WTC11 (cell line): Measurements from ENCODE around the gene GTF2F1. TPM values are rescaled to one million over a fixed set of nuclear protein-coding genes. Genes with fewer than 3 reads are reported as not detected.

Experiments
- ATAC-seq: fragments of 200-7000 bp; cut with Tn5 transposase; 2 replicates; pipeline ENCODE4 v1.10.0; 2021; ENCODE audit warnings: mild to moderate bottlenecking, moderate library complexity
- CTCF ChIA-PET: fragments of 300-600 bp; sonication (Branson Sonifier 250); formaldehyde crosslinking; loops from one replicate; lab custom pipeline; 2021; ENCODE audit warnings: antibody characterized with exemption; lab: Charles Lee
- POLR2A ChIA-PET: fragments of 350-600 bp; sonication (Branson Sonifier 250); formaldehyde crosslinking; loops from one replicate; lab custom pipeline; 2021; ENCODE audit warnings: antibody characterized with exemption; lab: Charles Lee
- DNase-seq: peaks from one replicate; pipeline ENCODE4 v3.0.0; 2021; ENCODE audit warnings: low spot score
- H3K27ac Mint-ChIP-seq: 2 replicates; pipeline ENCODE4 v1.8.0; 2021; ENCODE audit warnings: mixed read lengths
- H3K27me3 Mint-ChIP-seq: 2 replicates; pipeline ENCODE4 v1.8.0; 2021; ENCODE audit warnings: low read depth, mild to moderate bottlenecking, moderate library complexity, mixed read lengths
- H3K36me3 Mint-ChIP-seq: 2 replicates; pipeline ENCODE4 v1.8.0; 2021; ENCODE audit warnings: mixed read lengths
- H3K4me1 Mint-ChIP-seq: 2 replicates; pipeline ENCODE4 v1.8.0; 2022; ENCODE audit warnings: mixed read lengths
- H3K4me3 Mint-ChIP-seq: 2 replicates; pipeline ENCODE4 v1.8.0; 2021; ENCODE audit warnings: mild to moderate bottlenecking, moderate library complexity, mixed read lengths
- H3K9me3 Mint-ChIP-seq: 2 replicates; pipeline ENCODE4 v1.8.0; 2021; ENCODE audit warnings: mixed read lengths
- CREB1 ChIP-seq: sonication (generic); formaldehyde crosslinking; IDR thresholded peaks from 2 replicates; pipeline ENCODE4 v1.8.0; 2023; ENCODE audit warnings: mild to moderate bottlenecking, missing genetic modification reagents
- ESRRA ChIP-seq: sonication (generic); formaldehyde crosslinking; IDR thresholded peaks from 2 replicates; pipeline ENCODE4 v1.8.1; 2022; ENCODE audit warnings: mild to moderate bottlenecking, missing genetic modification reagents, borderline replicate concordance
- GTF2I ChIP-seq: fragments of 250-450 bp; sonication (Bioruptor Pico); conservative IDR thresholded peaks from 2 replicates; pipeline ENCODE4 v1.4.0; 2021; ENCODE audit warnings: mild to moderate bottlenecking
- KAT7 ChIP-seq: sonication (generic); formaldehyde crosslinking; IDR thresholded peaks from 2 replicates; pipeline ENCODE4 v1.8.1; 2023; ENCODE audit warnings: missing genetic modification reagents, mild to moderate bottlenecking, borderline replicate concordance
- ZNF219 ChIP-seq: sonication (generic); formaldehyde crosslinking; IDR thresholded peaks from 2 replicates; pipeline ENCODE4 v1.8.0; 2023; ENCODE audit warnings: missing genetic modification reagents, mild to moderate bottlenecking, borderline replicate concordance
- ZNF416 ChIP-seq: fragments of 250-450 bp; sonication (Bioruptor Pico); IDR thresholded peaks from 2 replicates; pipeline ENCODE4 v1.9.0; 2021; ENCODE audit warnings: mild to moderate bottlenecking, inconsistent platforms
- total RNA-seq: library from RNA; stranded (reverse); gene quantifications from 3 replicates; pipeline ENCODE4 v1.2.3, GENCODE V29; 2021
- TF ChIP-seq, protein P1 (sequence below): fragments of 250-450 bp; sonication (Bioruptor Pico); IDR thresholded peaks from 2 replicates; pipeline ENCODE4 v1.9.0; 2021; ENCODE audit warnings: moderate library complexity, mild to moderate bottlenecking, inconsistent platforms, borderline replicate concordance
- TF ChIP-seq, protein P2 (sequence below): sonication (generic); formaldehyde crosslinking; IDR thresholded peaks from 2 replicates; pipeline ENCODE4 v1.8.0; 2022; ENCODE audit warnings: mild to moderate bottlenecking, missing genetic modification reagents
- TF ChIP-seq, protein P3 (sequence below): sonication (generic); formaldehyde crosslinking; IDR thresholded peaks from 2 replicates; pipeline ENCODE4 v1.8.1; 2023; ENCODE audit warnings: mild to moderate bottlenecking, missing genetic modification reagents, moderate library complexity
- TF ChIP-seq, protein P4 (sequence below): sonication (generic); formaldehyde crosslinking; IDR thresholded peaks from 2 replicates; pipeline ENCODE4 v1.8.1; 2022; ENCODE audit warnings: missing genetic modification reagents, borderline replicate concordance
- TF ChIP-seq, protein P5 (sequence below): sonication (generic); formaldehyde crosslinking; conservative IDR thresholded peaks from 2 replicates; pipeline ENCODE4 v1.8.1; 2023; ENCODE audit warnings: mild to moderate bottlenecking, low read depth, missing genetic modification reagents, moderate library complexity
- TF ChIP-seq, protein P6 (sequence below): fragments of 250-450 bp; sonication (Bioruptor Pico); IDR thresholded peaks from 2 replicates; pipeline ENCODE4 v1.9.0; 2021; ENCODE audit warnings: mild to moderate bottlenecking, borderline replicate concordance
- TF ChIP-seq, protein P7 (sequence below): sonication (generic); formaldehyde crosslinking; IDR thresholded peaks from 2 replicates; pipeline ENCODE4 v1.8.1; 2023; ENCODE audit warnings: mild to moderate bottlenecking, missing genetic modification reagents, borderline replicate concordance
- TF ChIP-seq, protein P8 (sequence below): sonication (generic); formaldehyde crosslinking; IDR thresholded peaks from 2 replicates; pipeline ENCODE4 v1.8.1; 2022; ENCODE audit warnings: mild to moderate bottlenecking, missing genetic modification reagents, moderate library complexity, borderline replicate concordance

GTF2F1 gene
- total RNA-seq, 1 experiment from 2014 or later: 62.4 TPM

DNA sequence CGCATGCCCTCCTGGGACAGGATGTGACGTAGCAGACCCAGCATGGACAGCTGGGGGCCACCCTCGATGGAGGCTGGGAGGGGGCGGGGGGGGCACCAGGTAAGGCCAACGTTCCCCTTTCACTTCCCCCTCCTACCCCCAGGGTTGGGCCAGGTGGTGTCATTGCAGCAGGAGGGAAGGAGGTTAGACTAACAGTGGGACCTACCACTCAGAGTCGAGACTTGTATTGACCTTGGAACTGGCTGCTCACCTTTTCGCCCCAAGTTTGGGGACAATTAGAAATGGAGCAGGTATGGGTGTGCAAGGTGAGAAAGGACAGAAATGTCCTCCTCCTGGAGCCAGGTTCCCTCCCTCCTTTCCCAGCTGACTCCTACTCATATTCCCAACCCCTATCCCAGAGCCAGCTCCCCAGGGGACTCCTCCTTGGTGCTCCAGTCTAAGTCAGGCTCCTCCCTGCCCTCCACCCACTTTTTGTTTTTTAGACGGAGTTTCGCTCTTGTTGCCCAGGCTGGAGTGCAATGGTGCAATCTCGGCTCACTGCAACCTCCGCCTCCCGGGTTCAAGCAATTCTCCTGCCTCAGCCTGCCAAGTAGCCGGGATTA, 49.2 kb upstream of the GTF2F1 start (continued):
- TF ChIP-seq, protein P1, sequence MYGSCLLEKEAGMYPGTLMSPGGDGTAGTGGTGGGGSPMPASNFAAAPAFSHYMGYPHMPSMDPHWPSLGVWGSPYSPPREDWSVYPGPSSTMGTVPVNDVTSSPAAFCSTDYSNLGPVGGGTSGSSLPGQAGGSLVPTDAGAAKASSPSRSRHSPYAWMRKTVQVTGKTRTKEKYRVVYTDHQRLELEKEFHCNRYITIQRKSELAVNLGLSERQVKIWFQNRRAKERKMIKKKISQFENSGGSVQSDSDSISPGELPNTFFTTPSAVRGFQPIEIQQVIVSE (CRISPR knock-in tag): no peak
- TF ChIP-seq, protein P2, sequence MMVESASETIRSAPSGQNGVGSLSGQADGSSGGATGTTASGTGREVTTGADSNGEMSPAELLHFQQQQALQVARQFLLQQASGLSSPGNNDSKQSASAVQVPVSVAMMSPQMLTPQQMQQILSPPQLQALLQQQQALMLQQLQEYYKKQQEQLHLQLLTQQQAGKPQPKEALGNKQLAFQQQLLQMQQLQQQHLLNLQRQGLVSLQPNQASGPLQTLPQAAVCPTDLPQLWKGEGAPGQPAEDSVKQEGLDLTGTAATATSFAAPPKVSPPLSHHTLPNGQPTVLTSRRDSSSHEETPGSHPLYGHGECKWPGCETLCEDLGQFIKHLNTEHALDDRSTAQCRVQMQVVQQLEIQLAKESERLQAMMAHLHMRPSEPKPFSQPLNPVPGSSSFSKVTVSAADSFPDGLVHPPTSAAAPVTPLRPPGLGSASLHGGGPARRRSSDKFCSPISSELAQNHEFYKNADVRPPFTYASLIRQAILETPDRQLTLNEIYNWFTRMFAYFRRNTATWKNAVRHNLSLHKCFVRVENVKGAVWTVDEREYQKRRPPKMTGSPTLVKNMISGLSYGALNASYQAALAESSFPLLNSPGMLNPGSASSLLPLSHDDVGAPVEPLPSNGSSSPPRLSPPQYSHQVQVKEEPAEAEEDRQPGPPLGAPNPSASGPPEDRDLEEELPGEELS (CRISPR knock-in tag): no peak

DNA sequence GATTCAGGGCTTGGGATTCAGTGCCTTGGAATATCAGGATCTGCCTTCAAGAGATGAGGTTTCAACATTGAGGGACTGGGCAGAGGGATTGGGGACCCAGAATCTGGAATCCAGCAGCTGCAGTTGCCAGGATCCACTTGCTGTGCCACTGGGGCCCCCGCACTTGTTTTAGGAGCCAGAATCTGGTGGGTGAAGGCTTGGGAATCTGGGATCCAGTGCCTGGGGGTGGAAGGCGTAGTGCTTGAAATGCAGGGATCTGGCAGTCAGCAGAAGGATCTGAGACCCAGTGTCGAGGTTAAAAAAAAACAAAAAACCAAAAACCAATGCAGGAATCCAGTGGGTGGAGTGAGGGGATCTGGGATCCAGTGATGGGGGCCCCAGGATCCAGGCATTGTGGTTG, 47.9 kb upstream of the GTF2F1 start:
- no peak overlapping the region for H3K4me3 Mint-ChIP-seq
- no peak overlapping the region for H3K27ac Mint-ChIP-seq
- H3K36me3 Mint-ChIP-seq: 0 out of 2 replicates have a peak, but pooled peaks cover 5% of the 10 kb centered on the region
- no peaks in the 10 kb centered on the region for H3K9me3 Mint-ChIP-seq
- ATAC-seq (no peak), DNase-seq (no peak)
- ChIA-PET POLR2A (no interaction called here), CTCF (no interaction called here)
- H3K27me3 Mint-ChIP-seq: peaks cover 4% of the 10 kb centered on the region; the same call in 1 of the 2 replicates
- H3K4me1 Mint-ChIP-seq: no peaks in the 10 kb centered on the region
- TF ChIP-seq, protein P3, sequence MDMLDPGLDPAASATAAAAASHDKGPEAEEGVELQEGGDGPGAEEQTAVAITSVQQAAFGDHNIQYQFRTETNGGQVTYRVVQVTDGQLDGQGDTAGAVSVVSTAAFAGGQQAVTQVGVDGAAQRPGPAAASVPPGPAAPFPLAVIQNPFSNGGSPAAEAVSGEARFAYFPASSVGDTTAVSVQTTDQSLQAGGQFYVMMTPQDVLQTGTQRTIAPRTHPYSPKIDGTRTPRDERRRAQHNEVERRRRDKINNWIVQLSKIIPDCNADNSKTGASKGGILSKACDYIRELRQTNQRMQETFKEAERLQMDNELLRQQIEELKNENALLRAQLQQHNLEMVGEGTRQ (CRISPR knock-in tag): no peak
- no peak for TF ChIP-seq ZNF416 (CRISPR knock-in tag)
- TF ChIP-seq KAT7 (CRISPR knock-in tag): no peak
- TF ChIP-seq, protein P4, sequence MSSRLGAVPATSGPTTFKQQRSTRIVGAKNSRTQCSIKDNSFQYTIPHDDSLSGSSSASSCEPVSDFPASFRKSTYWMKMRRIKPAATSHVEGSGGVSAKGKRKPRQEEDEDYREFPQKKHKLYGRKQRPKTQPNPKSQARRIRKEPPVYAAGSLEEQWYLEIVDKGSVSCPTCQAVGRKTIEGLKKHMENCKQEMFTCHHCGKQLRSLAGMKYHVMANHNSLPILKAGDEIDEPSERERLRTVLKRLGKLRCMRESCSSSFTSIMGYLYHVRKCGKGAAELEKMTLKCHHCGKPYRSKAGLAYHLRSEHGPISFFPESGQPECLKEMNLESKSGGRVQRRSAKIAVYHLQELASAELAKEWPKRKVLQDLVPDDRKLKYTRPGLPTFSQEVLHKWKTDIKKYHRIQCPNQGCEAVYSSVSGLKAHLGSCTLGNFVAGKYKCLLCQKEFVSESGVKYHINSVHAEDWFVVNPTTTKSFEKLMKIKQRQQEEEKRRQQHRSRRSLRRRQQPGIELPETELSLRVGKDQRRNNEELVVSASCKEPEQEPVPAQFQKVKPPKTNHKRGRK (CRISPR knock-in tag): no peak
- no peak for TF ChIP-seq ESRRA (CRISPR knock-in tag)
- TF ChIP-seq ZNF219 (CRISPR knock-in tag): no peak
- no peak for TF ChIP-seq GTF2I
- no peak for TF ChIP-seq CREB1 (CRISPR knock-in tag)
- TF ChIP-seq, protein P5, sequence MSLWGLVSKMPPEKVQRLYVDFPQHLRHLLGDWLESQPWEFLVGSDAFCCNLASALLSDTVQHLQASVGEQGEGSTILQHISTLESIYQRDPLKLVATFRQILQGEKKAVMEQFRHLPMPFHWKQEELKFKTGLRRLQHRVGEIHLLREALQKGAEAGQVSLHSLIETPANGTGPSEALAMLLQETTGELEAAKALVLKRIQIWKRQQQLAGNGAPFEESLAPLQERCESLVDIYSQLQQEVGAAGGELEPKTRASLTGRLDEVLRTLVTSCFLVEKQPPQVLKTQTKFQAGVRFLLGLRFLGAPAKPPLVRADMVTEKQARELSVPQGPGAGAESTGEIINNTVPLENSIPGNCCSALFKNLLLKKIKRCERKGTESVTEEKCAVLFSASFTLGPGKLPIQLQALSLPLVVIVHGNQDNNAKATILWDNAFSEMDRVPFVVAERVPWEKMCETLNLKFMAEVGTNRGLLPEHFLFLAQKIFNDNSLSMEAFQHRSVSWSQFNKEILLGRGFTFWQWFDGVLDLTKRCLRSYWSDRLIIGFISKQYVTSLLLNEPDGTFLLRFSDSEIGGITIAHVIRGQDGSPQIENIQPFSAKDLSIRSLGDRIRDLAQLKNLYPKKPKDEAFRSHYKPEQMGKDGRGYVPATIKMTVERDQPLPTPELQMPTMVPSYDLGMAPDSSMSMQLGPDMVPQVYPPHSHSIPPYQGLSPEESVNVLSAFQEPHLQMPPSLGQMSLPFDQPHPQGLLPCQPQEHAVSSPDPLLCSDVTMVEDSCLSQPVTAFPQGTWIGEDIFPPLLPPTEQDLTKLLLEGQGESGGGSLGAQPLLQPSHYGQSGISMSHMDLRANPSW: no peak
- TF ChIP-seq, protein P6, sequence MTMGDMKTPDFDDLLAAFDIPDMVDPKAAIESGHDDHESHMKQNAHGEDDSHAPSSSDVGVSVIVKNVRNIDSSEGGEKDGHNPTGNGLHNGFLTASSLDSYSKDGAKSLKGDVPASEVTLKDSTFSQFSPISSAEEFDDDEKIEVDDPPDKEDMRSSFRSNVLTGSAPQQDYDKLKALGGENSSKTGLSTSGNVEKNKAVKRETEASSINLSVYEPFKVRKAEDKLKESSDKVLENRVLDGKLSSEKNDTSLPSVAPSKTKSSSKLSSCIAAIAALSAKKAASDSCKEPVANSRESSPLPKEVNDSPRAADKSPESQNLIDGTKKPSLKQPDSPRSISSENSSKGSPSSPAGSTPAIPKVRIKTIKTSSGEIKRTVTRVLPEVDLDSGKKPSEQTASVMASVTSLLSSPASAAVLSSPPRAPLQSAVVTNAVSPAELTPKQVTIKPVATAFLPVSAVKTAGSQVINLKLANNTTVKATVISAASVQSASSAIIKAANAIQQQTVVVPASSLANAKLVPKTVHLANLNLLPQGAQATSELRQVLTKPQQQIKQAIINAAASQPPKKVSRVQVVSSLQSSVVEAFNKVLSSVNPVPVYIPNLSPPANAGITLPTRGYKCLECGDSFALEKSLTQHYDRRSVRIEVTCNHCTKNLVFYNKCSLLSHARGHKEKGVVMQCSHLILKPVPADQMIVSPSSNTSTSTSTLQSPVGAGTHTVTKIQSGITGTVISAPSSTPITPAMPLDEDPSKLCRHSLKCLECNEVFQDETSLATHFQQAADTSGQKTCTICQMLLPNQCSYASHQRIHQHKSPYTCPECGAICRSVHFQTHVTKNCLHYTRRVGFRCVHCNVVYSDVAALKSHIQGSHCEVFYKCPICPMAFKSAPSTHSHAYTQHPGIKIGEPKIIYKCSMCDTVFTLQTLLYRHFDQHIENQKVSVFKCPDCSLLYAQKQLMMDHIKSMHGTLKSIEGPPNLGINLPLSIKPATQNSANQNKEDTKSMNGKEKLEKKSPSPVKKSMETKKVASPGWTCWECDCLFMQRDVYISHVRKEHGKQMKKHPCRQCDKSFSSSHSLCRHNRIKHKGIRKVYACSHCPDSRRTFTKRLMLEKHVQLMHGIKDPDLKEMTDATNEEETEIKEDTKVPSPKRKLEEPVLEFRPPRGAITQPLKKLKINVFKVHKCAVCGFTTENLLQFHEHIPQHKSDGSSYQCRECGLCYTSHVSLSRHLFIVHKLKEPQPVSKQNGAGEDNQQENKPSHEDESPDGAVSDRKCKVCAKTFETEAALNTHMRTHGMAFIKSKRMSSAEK (CRISPR knock-in tag): no peak
- TF ChIP-seq, protein P7, sequence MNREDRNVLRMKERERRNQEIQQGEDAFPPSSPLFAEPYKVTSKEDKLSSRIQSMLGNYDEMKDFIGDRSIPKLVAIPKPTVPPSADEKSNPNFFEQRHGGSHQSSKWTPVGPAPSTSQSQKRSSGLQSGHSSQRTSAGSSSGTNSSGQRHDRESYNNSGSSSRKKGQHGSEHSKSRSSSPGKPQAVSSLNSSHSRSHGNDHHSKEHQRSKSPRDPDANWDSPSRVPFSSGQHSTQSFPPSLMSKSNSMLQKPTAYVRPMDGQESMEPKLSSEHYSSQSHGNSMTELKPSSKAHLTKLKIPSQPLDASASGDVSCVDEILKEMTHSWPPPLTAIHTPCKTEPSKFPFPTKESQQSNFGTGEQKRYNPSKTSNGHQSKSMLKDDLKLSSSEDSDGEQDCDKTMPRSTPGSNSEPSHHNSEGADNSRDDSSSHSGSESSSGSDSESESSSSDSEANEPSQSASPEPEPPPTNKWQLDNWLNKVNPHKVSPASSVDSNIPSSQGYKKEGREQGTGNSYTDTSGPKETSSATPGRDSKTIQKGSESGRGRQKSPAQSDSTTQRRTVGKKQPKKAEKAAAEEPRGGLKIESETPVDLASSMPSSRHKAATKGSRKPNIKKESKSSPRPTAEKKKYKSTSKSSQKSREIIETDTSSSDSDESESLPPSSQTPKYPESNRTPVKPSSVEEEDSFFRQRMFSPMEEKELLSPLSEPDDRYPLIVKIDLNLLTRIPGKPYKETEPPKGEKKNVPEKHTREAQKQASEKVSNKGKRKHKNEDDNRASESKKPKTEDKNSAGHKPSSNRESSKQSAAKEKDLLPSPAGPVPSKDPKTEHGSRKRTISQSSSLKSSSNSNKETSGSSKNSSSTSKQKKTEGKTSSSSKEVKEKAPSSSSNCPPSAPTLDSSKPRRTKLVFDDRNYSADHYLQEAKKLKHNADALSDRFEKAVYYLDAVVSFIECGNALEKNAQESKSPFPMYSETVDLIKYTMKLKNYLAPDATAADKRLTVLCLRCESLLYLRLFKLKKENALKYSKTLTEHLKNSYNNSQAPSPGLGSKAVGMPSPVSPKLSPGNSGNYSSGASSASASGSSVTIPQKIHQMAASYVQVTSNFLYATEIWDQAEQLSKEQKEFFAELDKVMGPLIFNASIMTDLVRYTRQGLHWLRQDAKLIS (CRISPR knock-in tag): no peak
- TF ChIP-seq, protein P8, sequence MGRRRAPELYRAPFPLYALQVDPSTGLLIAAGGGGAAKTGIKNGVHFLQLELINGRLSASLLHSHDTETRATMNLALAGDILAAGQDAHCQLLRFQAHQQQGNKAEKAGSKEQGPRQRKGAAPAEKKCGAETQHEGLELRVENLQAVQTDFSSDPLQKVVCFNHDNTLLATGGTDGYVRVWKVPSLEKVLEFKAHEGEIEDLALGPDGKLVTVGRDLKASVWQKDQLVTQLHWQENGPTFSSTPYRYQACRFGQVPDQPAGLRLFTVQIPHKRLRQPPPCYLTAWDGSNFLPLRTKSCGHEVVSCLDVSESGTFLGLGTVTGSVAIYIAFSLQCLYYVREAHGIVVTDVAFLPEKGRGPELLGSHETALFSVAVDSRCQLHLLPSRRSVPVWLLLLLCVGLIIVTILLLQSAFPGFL (CRISPR knock-in tag): no peak
